NK-92 (cell line): ENCODE results near the gene LRRC57.

Experiments used
- DNase-seq: peaks from one replicate; lab custom pipeline; 2025; ENCODE audit not compliant: unreplicated experiment; lab: John Stamatoyannopoulos, UW

LRRC57 gene

DNA sequence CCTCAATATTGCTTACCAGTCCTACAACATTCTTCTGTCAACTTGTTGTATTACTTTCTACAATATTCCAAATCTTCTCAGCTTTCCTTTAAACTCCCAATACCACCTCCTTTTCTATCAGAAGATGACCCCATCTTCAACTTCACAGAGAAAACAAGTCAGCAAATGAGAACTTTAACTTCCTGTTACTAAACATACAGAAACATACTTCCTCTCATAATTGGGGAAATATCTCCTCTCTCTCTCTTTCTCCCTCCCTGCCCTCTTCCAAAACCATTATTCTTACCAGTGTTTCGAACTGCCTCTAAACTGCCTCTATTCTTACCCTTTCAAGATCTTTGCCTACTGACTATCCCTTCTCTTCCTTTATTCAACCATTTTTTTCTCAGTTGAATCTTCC lies 54.9 kb downstream of the LRRC57 start:
- DNase-seq, result no peak

GRCh38 chr15:42491539-42492225 lies 56.9 kb downstream of the LRRC57 start:
- no peak for DNase-seq

- peak; percentile 39 for DNase-seq
Observed at GRCh38 chr15:42490671-42491538, 57.7 kb downstream of the LRRC57 start, which contains the start of gene ZNF106. ZNF106 (minus strand) TSS chr15:42491141; CDS start chr15:42472289, 18,852 bp downstream.

DNA sequence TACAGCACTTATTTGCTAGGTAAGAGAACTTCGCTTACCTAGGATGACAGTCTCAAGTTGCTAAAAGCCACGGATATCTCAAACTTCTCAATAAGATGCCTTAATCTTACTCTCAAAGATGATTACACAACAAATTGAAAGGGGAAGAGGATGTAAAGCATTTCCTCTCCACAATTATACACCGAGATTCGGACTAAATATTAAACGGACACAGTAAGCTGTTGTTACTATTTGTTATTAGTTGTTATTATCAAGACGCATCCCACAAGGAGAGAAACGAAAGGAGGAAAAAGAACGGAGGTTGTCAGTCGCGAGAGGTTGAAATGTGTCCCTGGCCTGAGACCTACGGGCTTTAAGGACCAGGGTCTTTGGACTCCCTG lies 58.3 kb downstream of the LRRC57 start:
- DNase-seq, result no peak
